SKM-1 (cell line): Measurements from ENCODE around the gene SUFU.
"Not testable (repeated sequence)": the region's sequence is repeated elsewhere in the genome, so short reads cannot be mapped to it uniquely, and the experiment has no call there.

Experiments used
- DNase-seq: peaks from one replicate; lab custom pipeline; 2025; ENCODE audit not compliant: unreplicated experiment; lab: John Stamatoyannopoulos, UW

SUFU gene

GRCh38 chr10:102503264-102504178 is at the start of gene SUFU:
Gene SUFU (plus strand): TSS chr10:102503972. CDS start chr10:102504153, 181 bp downstream.
- peak; percentile 89 for DNase-seq

- not testable (repeated sequence) for DNase-seq
Observed at GRCh38 chr10:102454662-102455487, 48.9 kb upstream of the SUFU start.

GRCh38 chr10:102455893-102456471 is 47.8 kb upstream of the SUFU start:
- no peak for DNase-seq

- no peak for DNase-seq
Observed at GRCh38 chr10:102457591-102458150, 46.1 kb upstream of the SUFU start.

GRCh38 chr10:102458656-102459055 is 45.1 kb upstream of the SUFU start:
- no peak for DNase-seq

GRCh38 chr10:102460836-102461186 is 43.0 kb upstream of the SUFU start:
- DNase-seq: no peak

- peak; percentile 68 for DNase-seq
Observed at GRCh38 chr10:102461187-102462054, 42.4 kb upstream of the SUFU start.

GRCh38 chr10:102462512-102463054 is 41.2 kb upstream of the SUFU start:
- DNase-seq: no peak

GRCh38 chr10:102463983-102464382 is 39.8 kb upstream of the SUFU start:
- no peak for DNase-seq

GRCh38 chr10:102465466-102465865 is 38.3 kb upstream of the SUFU start:
- no peak for DNase-seq

- DNase-seq: no peak
Observed at GRCh38 chr10:102467318-102467717, 36.5 kb upstream of the SUFU start.

- peak; percentile 87 for DNase-seq
Observed at GRCh38 chr10:102467971-102468438, 35.8 kb upstream of the SUFU start.

- no peak for DNase-seq
Observed at GRCh38 chr10:102468683-102469082, 35.1 kb upstream of the SUFU start.

- DNase-seq: no peak
Observed at GRCh38 chr10:102470579-102471546, 32.9 kb upstream of the SUFU start.

GRCh38 chr10:102473445-102474331 is 30.1 kb upstream of the SUFU start:
- DNase-seq: no peak

- no peak for DNase-seq
Observed at GRCh38 chr10:102475451-102476040, 28.2 kb upstream of the SUFU start.

- no peak for DNase-seq
Observed at GRCh38 chr10:102476466-102477141, 27.2 kb upstream of the SUFU start.
